Measurements from ENCODE around the gene GPAT3.

The GPAT3 gene

GRCh38 chr4:83651846-83652245 is 115.9 kb downstream of the GPAT3 start:
- DNase-seq, result no peak

Data from activated effector memory CD4-positive, alpha-beta T cell treated with Interleukin-2 at 50 U/mL for 16 hours (primary cell).